HG03558 (cell line): ENCODE results near the gene PSME1.

Experiments used
- ATAC-seq: cut with Tn5 transposase; IDR thresholded peaks from one replicate; pipeline ENCODE4 v1.9.1; 2021; ENCODE audit warnings: moderate number of reproducible peaks; ENCODE audit not compliant: unreplicated experiment; ENCODE audit errors: extremely low read depth

Gene PSME1

GRCh38 chr14:24123424-24124417 is 12.3 kb upstream of the PSME1 start:
- ATAC-seq = no peak

- ATAC-seq = no peak
Measured at GRCh38 chr14:24126939-24127338, 9.1 kb upstream of the PSME1 start.

- no peak for ATAC-seq
Measured at GRCh38 chr14:24127673-24128072, 8.3 kb upstream of the PSME1 start.

- ATAC-seq = no peak
Measured at GRCh38 chr14:24129410-24129998, 6.5 kb upstream of the PSME1 start.

- no peak for ATAC-seq
Measured at GRCh38 chr14:24130380-24130716, 5.6 kb upstream of the PSME1 start, which contains the start of gene FITM1. FITM1 (plus strand) TSS chr14:24130659; CDS start chr14:24131564, 905 bp downstream.

- no peak for ATAC-seq
Measured at GRCh38 chr14:24130717-24131548, 5.1 kb upstream of the PSME1 start.

GRCh38 chr14:24131549-24131966 is 4.4 kb upstream of the PSME1 start:
- no peak for ATAC-seq

GRCh38 chr14:24132061-24132685 is 3.8 kb upstream of the PSME1 start:
- ATAC-seq = no peak

GRCh38 chr14:24132976-24133375 is 3.0 kb upstream of the PSME1 start:
- ATAC-seq = no peak

GRCh38 chr14:24133735-24134134 is 2.3 kb upstream of the PSME1 start:
- no peak for ATAC-seq

- peak; percentile 4 for ATAC-seq
Measured at GRCh38 chr14:24135584-24135833, 485 bp upstream of the PSME1 start.

- no peak for ATAC-seq
Measured at GRCh38 chr14:24136684-24137528, 912 bp downstream of the PSME1 start.

GRCh38 chr14:24137529-24138395 is 1.8 kb downstream of the PSME1 start:
- no peak for ATAC-seq

GRCh38 chr14:24138396-24139271 is 2.6 kb downstream of the PSME1 start:
- ATAC-seq = no peak

GRCh38 chr14:24139272-24139934 is 3.4 kb downstream of the PSME1 start:
- no peak for ATAC-seq

GRCh38 chr14:24141097-24141880 is 5.3 kb downstream of the PSME1 start, which contains the start of gene EMC9:
EMC9 (minus strand) TSS chr14:24141591; CDS start chr14:24141304, 287 bp downstream.
- ATAC-seq = peak; percentile 64
